Measurements from ENCODE around the gene CSK. TPM values are rescaled to one million over a fixed set of nuclear protein-coding genes. Genes with fewer than 3 reads are reported as not detected.

Gene CSK
- total RNA-seq, 2 donors from 2014 or later: 64.3 to 68.5 TPM

DNA sequence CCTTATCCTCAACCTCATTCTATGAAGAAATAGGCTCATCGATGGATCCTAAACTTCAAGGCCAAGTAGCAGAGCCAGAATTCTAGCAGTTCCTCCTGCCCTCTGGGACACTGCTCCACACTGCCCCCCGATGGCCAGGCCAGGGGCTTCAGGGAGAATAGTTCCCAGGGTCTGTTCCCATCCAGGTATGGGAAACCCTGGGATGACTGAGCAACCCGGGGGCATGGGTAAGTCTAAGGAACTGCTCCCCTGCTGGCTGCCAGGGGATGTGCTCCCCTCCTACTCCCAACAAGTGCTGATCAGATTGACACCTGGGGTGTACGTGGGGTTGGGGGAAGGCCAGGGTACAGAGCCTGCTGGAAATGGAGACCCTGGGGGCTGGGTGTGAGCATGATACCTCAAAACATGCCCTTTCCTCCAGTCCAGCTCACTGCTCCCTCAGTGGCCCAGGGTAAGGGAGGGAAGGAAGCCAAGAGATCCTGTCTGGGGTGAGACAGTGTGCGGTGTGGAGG is 53.5 kb downstream of the CSK start:
- H3K27ac Mint-ChIP-seq: peak overlapping the region; percentile 87
- H3K4me1 Mint-ChIP-seq: peaks cover 4% of the 10 kb centered on the region
- H3K4me3 Mint-ChIP-seq: no peak overlapping the region
- H3K27me3 ChIP-seq (ENCODE audit: control insufficient read depth, insufficient read depth, low read length, poor library complexity, severe bottlenecking): no peaks in the 10 kb centered on the region
- H3K9ac ChIP-seq (ENCODE audit: extremely low read depth, low read length, poor library complexity, severe bottlenecking): no peak overlapping the region
- H3K9me3 Mint-ChIP-seq: no peaks in the 10 kb centered on the region
- peaks cover 10% of the 10 kb centered on the region for H3K36me3 Mint-ChIP-seq (ENCODE audit: low read depth)
- TF ChIP-seq, protein P1, sequence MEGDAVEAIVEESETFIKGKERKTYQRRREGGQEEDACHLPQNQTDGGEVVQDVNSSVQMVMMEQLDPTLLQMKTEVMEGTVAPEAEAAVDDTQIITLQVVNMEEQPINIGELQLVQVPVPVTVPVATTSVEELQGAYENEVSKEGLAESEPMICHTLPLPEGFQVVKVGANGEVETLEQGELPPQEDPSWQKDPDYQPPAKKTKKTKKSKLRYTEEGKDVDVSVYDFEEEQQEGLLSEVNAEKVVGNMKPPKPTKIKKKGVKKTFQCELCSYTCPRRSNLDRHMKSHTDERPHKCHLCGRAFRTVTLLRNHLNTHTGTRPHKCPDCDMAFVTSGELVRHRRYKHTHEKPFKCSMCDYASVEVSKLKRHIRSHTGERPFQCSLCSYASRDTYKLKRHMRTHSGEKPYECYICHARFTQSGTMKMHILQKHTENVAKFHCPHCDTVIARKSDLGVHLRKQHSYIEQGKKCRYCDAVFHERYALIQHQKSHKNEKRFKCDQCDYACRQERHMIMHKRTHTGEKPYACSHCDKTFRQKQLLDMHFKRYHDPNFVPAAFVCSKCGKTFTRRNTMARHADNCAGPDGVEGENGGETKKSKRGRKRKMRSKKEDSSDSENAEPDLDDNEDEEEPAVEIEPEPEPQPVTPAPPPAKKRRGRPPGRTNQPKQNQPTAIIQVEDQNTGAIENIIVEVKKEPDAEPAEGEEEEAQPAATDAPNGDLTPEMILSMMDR (conservative IDR thresholded peaks at IDR 0.05): peak; percentile 99
- H3K27ac ChIP-seq (ENCODE audit: low read depth, low read length): no peak overlapping the region
- no peaks in the 10 kb centered on the region for H3K27me3 Mint-ChIP-seq (ENCODE audit: insufficient read depth)
- no peaks in the 10 kb centered on the region for H3K9me3 ChIP-seq (ENCODE audit: control insufficient read depth, low read length)
- peak; percentile 98 for DNase-seq
- 0 to 42% methylated on average over 1 to 5 of the region's 5 CpGs for WGBS, 2 experiments (ENCODE audit: insufficient coverage in 1 of 2, insufficient read length in 1 of 2)
- no peak overlapping the region for H3K4me3 ChIP-seq (ENCODE audit: low read length)
- no peaks in the 10 kb centered on the region for H3K4me1 ChIP-seq (ENCODE audit: control insufficient read depth, insufficient read depth, low read length)
- no peaks in the 10 kb centered on the region for H3K36me3 ChIP-seq (ENCODE audit: control insufficient read depth, insufficient read depth, low read length)

DNA sequence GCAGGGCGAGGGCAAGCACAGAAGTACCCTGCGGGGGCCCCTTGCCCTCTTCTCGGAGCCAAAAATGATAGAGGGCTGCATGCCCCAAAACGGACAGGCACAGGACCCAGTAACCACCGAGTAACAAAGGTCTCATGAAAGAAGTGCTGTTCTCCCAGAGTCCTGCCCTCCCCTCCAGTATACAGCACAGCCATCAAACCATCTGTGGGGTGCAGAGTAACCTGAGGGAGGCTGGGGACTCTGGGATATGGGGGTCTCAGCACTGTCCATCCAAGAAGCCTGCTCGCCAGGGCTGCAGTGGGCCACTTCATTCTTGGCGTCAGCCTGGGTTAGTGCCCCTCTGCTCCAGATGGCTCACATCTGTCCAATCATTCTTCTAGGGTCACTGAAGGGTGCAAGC is 55.0 kb downstream of the CSK start:
- Histone ChIP-seq H3K36me3 (ENCODE audit: control insufficient read depth, insufficient read depth, low read length) (no peaks in the 10 kb centered on the region), H3K4me1 (ENCODE audit: control insufficient read depth, insufficient read depth, low read length) (no peaks in the 10 kb centered on the region), H3K4me3 (ENCODE audit: low read length) (no peak overlapping the region), H3K27ac (ENCODE audit: low read depth, low read length) (no peak overlapping the region), H3K9me3 (ENCODE audit: control insufficient read depth, low read length) (no peaks in the 10 kb centered on the region), H3K9ac (ENCODE audit: extremely low read depth, low read length, poor library complexity, severe bottlenecking) (no peak overlapping the region), H3K27me3 (ENCODE audit: control insufficient read depth, insufficient read depth, low read length, poor library complexity, severe bottlenecking) (no peaks in the 10 kb centered on the region)
- TF ChIP-seq, protein P1 (conservative IDR thresholded peaks at IDR 0.05): no peak
- Mint-ChIP-seq H3K4me1 (peaks cover 10% of the 10 kb centered on the region), H3K27me3 (ENCODE audit: insufficient read depth) (no peaks in the 10 kb centered on the region), H3K36me3 (ENCODE audit: low read depth) (peaks cover 15% of the 10 kb centered on the region), H3K27ac (no peak overlapping the region), H3K4me3 (no peak overlapping the region), H3K9me3 (no peaks in the 10 kb centered on the region)
- DNase-seq: no peak
- WGBS, 2 experiments (ENCODE audit: insufficient coverage in 1 of 2, insufficient read length in 1 of 2): 90 to 100% methylated on average over 4 to 7 of the region's 7 CpGs

DNA sequence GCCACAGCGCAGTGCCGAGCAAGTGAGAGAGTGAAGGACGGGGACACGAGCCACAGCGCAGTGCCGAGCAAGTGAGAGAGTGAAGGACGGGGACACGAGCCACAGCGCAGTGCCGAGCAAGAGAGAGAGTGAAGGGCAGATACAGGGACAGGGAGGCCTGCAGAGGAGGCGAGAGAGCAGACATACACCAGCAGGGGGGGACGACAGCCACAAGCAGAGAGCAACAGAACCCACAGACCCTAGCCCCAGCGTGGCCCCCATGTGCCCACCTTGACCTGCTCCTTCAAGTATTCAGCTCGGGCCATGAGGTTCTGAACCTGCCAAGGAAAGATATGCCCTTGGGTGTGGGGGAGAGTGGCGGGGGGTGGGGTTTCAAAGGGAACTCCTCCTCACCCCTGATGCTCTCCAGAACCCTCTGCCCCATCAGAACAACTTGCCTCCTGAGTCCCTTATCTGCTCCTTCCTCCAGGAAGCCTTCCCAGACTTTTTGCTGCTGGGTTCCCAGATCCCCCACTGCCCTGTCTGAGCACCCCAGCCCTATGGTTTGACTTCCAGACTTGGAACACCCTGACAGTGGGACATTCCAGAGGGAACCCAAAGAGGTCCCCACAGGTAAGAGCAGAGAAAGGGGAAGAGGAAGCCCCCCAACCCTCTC is 55.7 kb downstream of the CSK start:
- no peak overlapping the region for H3K4me3 ChIP-seq (ENCODE audit: low read length)
- no peak overlapping the region for H3K9ac ChIP-seq (ENCODE audit: extremely low read depth, low read length, poor library complexity, severe bottlenecking)
- no peaks in the 10 kb centered on the region for H3K9me3 ChIP-seq (ENCODE audit: control insufficient read depth, low read length)
- H3K27me3 ChIP-seq (ENCODE audit: control insufficient read depth, insufficient read depth, low read length, poor library complexity, severe bottlenecking): no peaks in the 10 kb centered on the region
- no peaks in the 10 kb centered on the region for H3K9me3 Mint-ChIP-seq
- H3K27ac Mint-ChIP-seq: no peak overlapping the region
- H3K4me1 Mint-ChIP-seq: peaks cover 16% of the 10 kb centered on the region
- peaks cover 15% of the 10 kb centered on the region for H3K36me3 Mint-ChIP-seq (ENCODE audit: low read depth)
- no peak overlapping the region for H3K4me3 Mint-ChIP-seq
- no peak overlapping the region for H3K27ac ChIP-seq (ENCODE audit: low read depth, low read length)
- H3K4me1 ChIP-seq (ENCODE audit: control insufficient read depth, insufficient read depth, low read length): no peaks in the 10 kb centered on the region
- DNase-seq: peak; percentile 70
- no peaks in the 10 kb centered on the region for H3K36me3 ChIP-seq (ENCODE audit: control insufficient read depth, insufficient read depth, low read length)
- TF ChIP-seq, protein P1 (conservative IDR thresholded peaks at IDR 0.05): peak; percentile 51
- H3K27me3 Mint-ChIP-seq (ENCODE audit: insufficient read depth): no peaks in the 10 kb centered on the region
- WGBS, 2 experiments (ENCODE audit: insufficient coverage in 1 of 2, insufficient read length in 1 of 2): 88 to 91% methylated on average over 12 to 15 of the region's 15 CpGs

All from endodermal cell (in vitro differentiated cells).